ENCODE measurements around the gene CASK.

The CASK gene

DNA sequence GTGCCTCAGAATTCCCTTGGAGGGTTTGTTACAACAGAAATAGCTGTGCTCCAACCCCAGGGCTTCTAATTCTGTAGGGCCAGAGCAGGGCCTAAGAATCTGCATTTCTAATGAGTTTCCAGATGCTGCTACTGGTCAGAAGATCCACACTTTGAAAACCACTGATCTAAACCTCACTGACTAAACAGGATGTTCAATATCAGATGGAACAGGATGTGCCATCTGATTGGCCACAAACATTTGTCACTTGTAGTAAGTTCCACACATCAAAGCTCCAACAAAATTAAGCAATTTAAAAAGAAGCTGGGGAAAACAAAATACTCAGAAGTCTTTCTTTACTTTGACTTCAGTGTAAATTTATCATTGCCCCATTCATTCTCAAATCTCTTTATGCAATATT, 14.3 kb downstream of the CASK start:
- no peak for DNase-seq (ENCODE audit: low read depth)

GRCh38 chrX:41906515-41907187, 16.7 kb downstream of the CASK start:
- DNase-seq (ENCODE audit: low read depth): no peak

- DNase-seq (ENCODE audit: low read depth): no peak
These were observed 19.8 kb downstream of the CASK start for GRCh38 chrX:41903544-41903943.

DNA sequence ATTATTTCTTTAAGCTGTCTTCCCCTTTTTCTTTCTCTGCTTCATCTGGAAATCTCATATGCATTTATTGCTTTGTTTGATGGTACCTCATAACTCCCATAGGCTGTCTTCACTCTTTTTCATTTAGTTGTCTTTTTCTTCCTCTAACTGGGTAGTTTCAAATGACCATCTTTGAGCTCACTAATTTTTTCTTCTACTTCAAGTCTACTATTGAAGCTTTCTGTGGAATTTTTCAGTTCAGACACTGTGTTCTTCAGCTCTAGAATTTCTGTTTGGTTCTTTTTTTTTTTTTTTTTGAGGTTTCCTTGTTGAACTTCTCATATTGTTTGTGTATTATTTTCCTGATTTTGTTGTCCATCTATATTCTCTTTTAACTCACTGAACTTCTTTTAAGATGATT, 23.0 kb downstream of the CASK start:
- DNase-seq (ENCODE audit: low read depth): no peak

- no peak for DNase-seq (ENCODE audit: low read depth)
These were observed 27.5 kb downstream of the CASK start for GRCh38 chrX:41895826-41896225.

GRCh38 chrX:41890026-41890423, 33.3 kb downstream of the CASK start:
- DNase-seq (ENCODE audit: low read depth): no peak

GRCh38 chrX:41889317-41890025, 33.9 kb downstream of the CASK start:
- DNase-seq (ENCODE audit: low read depth): no peak

DNA sequence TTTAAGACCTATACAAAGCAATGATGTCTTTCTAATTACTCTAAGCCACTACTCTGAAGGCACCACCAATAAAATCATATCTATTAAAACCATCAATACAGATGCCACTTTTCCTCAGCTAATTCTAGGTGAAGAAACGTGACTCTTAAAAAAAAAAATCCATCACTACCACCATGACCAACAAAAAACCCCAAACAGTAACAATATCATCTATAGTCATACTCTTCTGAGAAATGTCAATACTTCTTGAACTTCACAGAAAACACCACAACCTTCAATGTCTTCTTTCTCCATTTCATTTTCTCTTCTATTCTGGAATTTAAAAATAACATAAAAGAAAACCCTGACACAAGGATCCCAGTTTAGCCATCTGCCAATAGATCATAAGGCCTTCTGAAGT, 35.7 kb downstream of the CASK start:
- DNase-seq (ENCODE audit: low read depth): no peak

DNA sequence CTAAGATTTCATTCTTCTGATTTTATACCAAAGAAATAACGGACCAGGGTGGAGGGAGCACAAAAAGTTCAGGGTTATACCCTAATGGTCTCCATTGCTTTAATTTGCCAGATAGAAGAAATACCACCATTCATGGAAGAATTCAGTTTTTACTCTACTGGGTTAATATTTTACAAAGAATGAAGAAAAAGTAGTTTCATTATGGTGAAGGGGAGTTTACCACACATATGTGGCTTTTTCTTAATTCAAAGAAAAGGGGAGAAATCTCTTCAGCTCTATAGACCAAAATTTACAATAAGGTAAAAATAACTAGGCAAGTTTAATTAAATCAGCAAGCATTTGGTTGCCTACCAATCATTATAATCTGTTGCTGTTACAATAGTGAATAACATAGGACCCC, 37.6 kb downstream of the CASK start:
- DNase-seq (ENCODE audit: low read depth): no peak

DNA sequence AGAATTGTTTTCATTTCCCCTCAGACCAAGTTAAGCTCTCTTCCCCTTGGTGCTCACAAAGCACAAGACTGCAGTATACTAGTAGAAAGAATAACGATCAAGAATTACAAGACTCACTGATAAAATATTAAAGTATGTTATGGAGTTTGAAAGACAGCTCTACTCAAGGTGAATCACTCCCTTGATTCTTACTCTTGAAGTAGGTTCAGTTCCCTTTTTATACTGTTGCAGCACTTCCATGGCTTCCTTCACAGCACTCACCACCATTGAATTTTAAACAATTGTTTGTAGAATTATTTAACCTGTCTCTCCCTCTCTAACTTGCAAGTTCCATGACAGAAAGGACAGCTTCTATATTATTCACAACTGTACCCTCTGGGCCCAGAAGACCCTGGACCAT, 42.2 kb downstream of the CASK start:
- DNase-seq (ENCODE audit: low read depth): no peak

DNA sequence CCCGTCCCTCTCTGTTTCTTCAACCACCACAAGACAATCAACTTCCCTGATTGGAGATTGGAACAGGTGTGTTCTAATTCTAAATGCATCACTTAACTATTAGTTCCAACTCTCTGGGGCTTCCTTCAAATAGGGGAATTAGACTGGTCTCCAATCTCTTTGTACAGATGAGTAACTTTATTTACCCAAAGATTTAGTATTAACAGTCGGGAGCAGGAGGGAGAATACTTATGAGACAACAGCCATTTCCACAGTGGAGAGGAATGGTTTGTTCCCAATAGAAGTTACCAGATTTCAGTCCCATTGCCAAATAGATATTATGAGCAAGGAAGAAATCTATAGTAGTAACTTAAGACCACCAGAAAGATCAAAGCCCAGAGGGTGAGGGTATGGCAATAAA, 46.2 kb downstream of the CASK start:
- no peak for DNase-seq (ENCODE audit: low read depth)

DNA sequence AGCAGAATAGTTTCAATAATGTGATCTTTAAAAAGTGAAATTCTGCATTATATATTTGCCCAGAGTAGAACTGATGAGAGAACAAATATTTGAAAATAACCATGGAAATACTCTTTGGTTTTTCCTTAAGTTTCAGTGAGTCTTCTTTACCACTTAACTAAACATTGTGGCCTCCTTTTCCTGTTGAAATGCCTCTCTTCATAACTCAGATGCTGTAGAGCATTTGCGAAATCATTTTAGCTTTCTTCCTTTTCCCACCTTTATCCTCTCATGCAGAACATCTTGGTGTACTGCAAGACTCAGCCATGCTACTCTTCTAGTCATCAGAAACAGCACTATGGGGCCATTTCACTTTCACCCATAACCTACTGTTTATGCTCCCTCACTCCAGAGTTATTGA, 48.2 kb downstream of the CASK start:
- no peak for DNase-seq (ENCODE audit: low read depth)

DNA sequence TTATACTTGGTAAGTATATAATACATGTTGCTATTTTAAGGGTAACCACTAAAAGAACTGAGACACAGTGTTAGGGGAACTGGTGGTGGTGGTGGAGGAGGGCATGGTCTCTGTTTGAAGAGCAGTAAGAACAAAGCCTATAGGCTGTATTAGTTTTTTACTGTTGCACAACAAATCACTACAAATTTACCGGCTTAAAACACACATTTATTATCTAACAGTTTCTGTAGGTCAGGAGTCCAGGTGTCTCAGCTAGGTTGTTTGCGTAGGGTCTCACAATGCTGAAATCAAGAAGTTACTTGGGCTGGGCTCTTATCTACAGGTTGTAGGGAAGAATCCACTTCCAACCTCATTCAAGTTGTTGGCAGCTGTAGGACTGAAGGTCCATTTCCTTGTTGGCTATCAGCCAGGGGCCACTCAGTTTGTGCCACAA, 52.6 kb downstream of the CASK start:
- no peak for DNase-seq (ENCODE audit: low read depth)

DNA sequence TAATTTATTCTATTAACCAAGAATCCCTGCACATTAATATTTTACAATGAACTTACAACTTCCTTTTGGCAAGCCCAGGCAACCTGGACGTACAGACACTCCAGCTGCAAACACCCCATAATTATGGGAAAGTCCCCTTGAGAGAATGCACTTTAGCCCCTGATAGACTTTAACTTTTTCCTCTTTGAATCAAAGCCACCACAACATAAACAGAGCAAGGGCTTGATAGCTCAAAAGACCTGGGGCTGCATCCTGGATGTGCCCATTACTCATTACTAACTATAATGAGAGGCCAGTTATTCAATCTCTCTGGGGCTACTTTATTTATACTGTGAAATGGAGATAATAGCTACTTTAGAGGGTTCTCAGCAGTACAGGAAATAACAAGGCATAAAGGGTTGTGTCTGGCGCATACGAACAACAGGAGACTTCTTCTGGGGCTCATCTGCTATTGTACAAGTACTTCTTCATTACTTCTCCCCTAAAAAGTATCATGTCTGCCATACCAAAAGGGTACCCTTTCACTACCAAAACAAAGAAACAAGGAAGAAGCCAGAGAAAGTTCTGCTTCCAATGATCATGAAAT, 54.9 kb downstream of the CASK start:
- DNase-seq (ENCODE audit: low read depth): no peak

- no peak for DNase-seq (ENCODE audit: low read depth)
These were observed 59.8 kb downstream of the CASK start for GRCh38 chrX:41863343-41864203.

DNA sequence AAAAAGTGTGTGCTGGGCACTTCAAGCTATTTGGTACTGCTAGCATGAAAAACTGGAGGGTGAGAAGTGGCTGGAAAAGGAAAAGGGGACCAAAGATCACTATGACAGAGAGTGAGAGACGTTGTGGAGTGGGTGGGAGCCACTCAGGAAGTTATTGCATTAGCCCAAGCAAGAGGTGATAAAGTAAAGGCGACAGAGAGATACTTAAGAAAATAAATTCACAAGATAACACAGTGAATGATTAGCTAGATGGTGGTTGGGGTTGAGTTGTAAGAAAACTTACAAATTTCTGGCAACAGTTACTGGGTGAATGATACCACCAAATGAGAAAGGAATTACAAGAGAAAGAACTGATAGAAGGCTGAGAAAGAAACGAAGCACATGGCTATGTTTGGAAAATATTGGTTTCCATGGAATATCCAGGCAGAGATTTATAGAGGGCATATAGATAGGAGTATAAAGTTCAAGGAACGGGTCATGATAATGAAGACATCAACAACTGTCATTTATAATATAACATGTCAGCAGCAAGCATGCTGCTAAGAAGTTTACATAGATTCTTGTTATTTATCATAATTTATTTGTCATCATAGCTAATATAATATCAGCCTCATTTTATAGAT, 60.7 kb downstream of the CASK start:
- no peak for DNase-seq (ENCODE audit: low read depth)

DNA sequence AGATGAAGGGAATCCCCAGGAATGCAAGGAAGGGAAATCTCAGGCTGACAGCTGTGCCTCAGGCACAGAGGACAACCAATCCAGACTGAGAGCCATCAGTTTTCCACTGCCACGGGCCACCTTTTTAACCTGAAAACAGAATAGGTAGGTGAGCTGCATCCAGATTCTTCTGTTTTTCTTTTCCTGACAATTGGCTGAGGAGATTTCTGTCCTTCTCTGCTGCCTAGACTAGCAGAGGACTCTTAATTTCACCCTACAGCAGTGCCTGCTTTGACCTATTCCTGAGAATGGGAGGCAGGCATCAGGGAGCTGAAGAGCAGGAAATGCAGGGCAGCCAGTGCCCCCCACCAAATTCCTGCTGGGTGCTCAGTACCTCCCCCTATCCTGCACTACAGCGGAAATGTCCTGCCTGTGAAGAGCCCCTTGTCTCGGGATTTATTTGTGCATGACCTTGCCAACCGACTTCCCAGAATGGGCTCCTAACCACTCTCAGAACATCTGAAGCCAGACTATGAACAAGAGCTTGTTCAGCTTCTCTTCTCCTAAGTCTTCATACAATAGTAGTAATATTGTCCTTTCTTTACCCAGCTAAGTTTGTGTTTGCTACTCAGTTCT, 65.1 kb downstream of the CASK start:
- no peak for DNase-seq (ENCODE audit: low read depth)

DNA sequence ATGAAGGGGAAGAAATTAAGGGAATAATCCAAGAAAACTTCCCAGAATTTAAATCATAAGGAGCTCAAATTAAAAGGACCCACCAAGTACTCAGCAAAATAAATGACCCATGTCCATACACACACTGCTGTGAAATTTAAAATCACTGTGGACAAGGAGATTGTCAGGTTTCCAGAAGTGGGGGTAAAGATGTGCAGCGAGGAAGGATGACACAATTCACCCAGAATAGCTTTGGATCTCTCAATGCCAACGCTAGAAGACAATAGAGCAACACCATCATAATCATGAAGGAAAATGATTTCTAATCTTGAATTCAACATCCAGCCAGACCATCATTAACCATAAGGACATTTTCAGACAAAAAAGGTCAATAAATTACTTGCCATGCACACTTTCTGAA, 65.7 kb downstream of the CASK start:
- no peak for DNase-seq (ENCODE audit: low read depth)

- no peak for DNase-seq (ENCODE audit: low read depth)
These were observed 76.6 kb downstream of the CASK start for GRCh38 chrX:41846714-41847113.

- no peak for DNase-seq (ENCODE audit: low read depth)
These were observed 85.9 kb downstream of the CASK start for GRCh38 chrX:41837270-41837944.

- no peak for DNase-seq (ENCODE audit: low read depth)
These were observed 94.5 kb downstream of the CASK start for GRCh38 chrX:41828826-41829225.

All from activated T-helper 9 cell treated with anti-CD3 and anti-CD28 coated beads, Interleukin-2, amount 50 U/mL, for 16 hours (primary cell).